HG02885 (cell line): ENCODE measurements around the gene WFDC8.
"Not testable (repeated sequence)": the region's sequence is repeated elsewhere in the genome, so short reads cannot be mapped to it uniquely, and the experiment has no call there.

ENCODE experiments used
- ATAC-seq: cut with Tn5 transposase; IDR thresholded peaks from one replicate; pipeline ENCODE4 v1.9.1; 2021; ENCODE audit warnings: mild to moderate bottlenecking; ENCODE audit not compliant: unreplicated experiment, poor library complexity

Gene WFDC8

DNA sequence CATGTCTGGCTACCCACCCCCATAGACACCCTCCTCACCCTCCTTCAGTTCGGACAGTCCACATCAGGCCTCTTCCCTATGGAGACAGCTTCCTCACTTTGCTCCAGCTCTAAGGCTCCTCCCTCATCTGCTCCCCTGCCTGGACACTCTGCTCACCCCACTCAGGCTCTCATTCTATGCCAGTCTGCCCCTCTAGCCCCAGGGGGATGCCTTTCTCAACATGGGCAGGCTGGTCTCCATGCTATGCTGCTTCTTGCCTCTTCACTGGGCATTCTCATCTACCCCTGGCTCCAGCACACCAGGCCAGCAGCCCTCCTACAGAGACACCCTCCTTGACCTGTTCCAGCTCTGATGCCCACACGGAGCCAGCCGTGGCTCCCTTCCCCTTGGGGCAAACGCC, at the start of gene WFDC8:
TSS of gene WFDC8 (minus strand) at position 101 of the 400 bp plus-strand sequence. CDS start at position 64, 37 bp downstream.
- no peak for ATAC-seq

- no peak for ATAC-seq
These were observed 47.5 kb upstream of the WFDC8 start for GRCh38 chr20:45626540-45626939.

GRCh38 chr20:45621593-45621992, 42.5 kb upstream of the WFDC8 start:
- no peak for ATAC-seq

- no peak for ATAC-seq
These were observed 38.5 kb upstream of the WFDC8 start for GRCh38 chr20:45617591-45617990.

GRCh38 chr20:45612314-45612713, 33.2 kb upstream of the WFDC8 start:
- no peak for ATAC-seq

DNA sequence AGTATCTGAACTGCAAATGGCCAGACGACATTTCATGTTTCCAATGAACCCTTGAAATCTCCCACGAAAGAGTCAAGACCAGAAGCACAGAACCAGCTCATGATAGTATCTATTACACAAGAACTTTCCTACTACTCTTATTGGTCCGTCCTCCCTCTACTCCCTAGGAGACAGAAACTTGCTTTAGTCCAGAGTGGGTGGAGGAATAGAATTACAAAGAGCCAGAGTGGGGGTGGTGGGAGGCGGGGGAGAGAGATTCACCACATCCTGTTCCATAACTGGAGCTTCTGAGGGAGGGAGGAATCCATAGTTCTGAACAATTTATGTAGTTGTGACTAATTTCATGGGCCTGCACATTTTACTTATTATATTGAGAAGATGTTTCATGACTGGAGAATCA, 32.0 kb upstream of the WFDC8 start:
- no peak for ATAC-seq

DNA sequence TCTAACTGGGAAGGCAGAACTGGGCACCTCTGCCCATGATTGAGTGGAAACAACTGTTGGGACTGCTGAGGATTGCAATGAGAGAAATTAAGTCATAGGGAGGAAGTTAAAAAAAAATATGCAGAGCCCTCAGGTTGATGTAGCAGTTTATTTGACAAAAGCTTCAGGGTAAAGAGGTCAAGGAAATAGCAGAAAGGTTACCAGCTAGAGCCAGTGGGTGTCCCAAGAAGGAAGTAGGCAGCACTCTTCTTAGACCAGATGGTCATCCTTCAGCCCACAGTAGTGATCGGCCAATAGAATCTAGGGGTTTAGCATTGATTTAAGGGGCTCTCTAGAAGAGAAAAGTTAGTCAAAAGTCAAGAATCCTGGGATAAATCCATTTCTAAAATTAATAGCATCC, 28.7 kb upstream of the WFDC8 start:
- ATAC-seq = no peak

GRCh38 chr20:45595235-45595634, 16.2 kb upstream of the WFDC8 start:
- no peak for ATAC-seq

DNA sequence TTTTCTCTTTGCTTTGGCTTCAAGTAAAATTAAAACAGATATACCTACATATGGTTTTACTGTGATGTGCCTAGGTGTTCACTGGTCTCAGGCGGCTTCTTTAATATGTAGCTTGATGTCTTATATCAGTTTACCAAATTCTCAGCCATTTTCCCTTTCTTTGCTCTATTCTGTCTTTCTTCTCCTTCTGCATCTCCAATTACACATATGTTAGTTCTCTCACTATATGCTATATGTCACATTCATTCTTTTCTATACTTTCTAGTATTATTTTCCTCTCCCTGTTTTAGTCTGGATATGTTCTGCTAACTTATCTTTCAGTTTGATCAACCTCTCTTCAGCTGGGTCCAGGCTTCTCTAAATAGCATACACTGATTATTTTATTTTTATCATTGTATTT, 14.4 kb upstream of the WFDC8 start:
- no peak for ATAC-seq

DNA sequence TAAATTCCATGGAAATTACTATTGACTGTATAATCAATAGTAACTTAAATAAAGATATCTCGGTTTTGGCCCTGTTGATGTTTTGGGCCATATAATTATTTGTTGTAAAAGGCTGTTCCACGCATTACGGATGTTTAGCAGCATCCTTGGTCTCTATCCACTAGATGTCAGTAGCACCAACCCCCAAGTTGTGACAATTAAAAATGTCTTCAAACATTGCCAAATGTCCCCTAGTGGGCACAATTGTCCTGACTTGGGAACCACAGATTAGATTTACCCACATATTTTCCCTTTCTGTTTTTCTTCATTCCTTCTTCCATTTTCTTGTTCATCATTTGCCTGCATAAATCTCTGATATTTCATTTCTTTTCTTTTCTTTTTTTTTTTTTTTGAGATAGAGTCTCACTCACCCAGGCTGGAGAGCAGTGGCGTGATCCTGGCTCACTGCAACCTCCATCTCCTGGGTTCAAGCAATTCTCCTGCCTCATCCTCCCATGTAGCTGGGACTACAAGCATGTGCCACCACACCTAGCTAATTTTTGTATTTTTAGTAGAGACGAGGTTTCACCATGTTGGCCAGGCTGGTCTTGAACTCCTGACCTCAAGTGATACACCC, 13.6 kb upstream of the WFDC8 start:
- ATAC-seq = no peak

- no peak for ATAC-seq
These were observed 10.6 kb upstream of the WFDC8 start for GRCh38 chr20:45589725-45590124.

- no peak for ATAC-seq
These were observed 9.7 kb upstream of the WFDC8 start for GRCh38 chr20:45588800-45589199.

DNA sequence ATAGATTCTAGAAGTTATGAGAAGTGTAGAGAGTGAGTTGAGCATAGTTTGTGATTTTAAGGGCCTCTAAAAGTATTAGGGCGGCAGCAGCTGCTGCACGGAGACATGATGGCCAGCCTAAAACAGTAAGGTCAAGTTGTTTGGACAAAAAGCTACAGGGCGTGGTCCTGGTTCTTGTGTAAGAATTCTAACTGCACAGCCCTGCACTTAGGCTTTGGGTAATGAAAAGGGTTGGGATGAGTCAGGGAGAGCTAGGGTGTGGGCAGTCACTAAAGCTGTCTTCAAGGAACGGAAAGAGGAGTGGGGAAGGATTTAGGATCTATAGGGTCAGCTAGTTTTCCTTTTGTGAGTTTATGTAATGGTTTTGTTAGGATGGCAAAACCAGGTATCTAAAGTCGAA, 6.9 kb upstream of the WFDC8 start:
- not testable (repeated sequence) for ATAC-seq

GRCh38 chr20:45584294-45584693, 5.2 kb upstream of the WFDC8 start:
- ATAC-seq = not testable (repeated sequence)

DNA sequence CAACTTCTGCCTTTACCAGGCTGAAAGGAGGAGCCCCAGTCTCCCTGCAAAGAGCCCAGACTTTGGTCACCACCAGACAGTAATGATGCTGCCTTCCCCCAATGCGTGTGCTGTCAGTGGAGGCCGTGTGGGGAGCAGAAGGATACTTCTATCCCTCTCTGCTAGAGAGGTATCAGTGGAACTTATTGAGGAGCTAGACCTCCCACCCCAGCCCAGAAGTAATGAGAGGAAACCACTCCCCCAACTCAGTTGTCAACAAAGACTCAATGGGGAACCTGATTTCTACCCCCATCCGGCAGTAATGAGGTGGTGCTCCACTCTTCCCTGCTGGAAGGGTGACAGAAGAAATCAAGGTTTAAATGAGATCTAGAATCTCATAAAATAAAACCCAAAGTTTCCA, 4.4 kb upstream of the WFDC8 start:
- no peak for ATAC-seq

DNA sequence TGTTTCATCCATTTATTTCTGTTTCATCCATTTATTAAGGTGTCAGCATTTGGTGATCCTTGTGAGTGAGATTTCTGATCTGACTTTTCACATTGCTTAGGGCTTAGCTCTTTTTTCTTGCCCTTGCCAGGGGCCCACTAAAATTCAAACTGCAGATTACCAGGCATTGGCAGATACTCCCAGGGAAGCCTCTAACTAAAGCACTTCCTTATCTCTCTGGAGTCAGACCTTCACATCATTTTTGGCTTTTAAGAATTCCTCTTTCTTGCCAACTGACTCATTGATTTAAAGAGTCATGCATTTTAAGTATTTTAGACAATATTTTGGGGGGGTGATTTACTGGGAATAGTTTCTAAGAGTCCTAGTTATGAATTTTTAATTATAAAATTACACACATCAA, 2.6 kb upstream of the WFDC8 start:
- ATAC-seq = no peak

DNA sequence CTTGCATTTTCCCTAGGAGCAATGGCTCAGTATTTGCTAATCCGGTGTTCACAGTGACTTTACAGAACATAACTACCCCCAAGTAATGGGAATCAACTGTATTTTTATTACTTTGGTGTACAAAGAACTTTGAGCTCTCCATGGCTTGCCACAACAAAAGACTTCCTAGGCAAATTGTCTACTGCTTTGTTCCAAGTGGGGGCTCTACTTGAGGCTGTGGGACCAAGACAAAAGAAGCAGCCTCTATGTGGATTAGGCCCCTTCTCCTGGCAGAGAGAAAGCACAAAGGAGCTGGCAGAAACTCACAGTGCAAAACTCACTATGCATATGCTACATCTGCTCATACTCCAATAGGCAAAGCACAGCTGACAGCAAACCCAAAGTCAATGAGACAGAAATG, 853 bp downstream of the WFDC8 start:
- ATAC-seq = no peak

DNA sequence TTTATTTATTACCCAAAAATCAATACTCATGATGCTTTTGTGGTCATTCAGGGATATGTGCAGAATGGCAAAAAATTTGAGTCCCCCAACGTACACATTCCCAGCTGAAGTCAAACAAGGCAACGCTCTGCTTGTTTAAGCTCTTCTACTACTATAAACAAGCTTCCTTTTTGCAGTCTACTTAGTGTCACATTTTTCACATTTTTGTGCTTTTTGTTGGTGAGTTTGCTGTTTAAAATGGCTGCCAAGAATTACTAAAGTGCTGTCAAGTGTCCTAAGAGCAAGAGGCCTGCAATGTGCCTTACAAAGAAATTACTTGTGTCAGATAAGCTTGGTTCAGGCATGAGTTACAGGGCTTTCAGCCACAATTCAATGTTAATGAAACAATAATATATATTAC, 2.1 kb downstream of the WFDC8 start:
- ATAC-seq = no peak

GRCh38 chr20:45575931-45576330, 3.2 kb downstream of the WFDC8 start:
- ATAC-seq = no peak

- not testable (repeated sequence) for ATAC-seq
These were observed 9.4 kb downstream of the WFDC8 start for GRCh38 chr20:45569650-45570049.

GRCh38 chr20:45564760-45565276, 14.3 kb downstream of the WFDC8 start:
- ATAC-seq = no peak

DNA sequence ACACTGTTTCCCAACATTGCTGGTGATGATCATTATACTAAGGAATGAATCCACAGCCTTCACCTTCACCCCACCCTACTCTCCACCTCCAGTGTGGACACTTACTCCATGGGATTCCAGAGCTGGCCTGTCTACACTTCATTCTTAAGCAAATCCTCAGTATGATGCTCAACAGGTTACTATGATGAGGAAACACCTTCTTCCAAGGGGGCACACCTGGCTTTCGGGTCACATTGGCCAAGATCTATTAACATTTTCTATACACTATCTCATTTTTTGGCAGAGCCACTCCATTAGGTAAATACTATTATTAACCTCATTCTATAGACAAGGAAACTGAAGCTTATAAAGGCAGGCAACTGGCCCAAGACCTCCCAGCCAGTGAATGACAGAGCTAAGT, 23.9 kb downstream of the WFDC8 start:
- no peak for ATAC-seq

DNA sequence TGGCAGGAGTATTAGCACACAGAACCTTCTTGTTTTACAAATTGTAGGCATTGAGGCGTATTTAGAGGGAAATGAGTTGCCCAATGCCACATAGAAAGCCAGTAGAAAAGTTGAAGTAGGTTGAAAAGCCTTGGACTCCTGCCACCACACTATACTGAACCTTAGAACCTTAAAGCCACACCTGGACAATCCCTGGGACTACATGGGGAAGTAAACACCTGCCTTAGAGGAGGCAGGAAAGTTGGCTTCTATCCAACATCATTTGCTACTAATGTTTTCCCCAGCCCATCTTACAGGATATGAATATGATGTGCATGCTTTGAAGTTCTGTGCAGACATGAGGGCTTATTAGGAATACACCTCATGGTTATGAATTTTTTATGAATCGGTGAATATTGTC, 26.6 kb downstream of the WFDC8 start:
- no peak for ATAC-seq
